ENCODE measurements around the gene CACNA2D1. TPM values are rescaled to one million over a fixed set of nuclear protein-coding genes. Genes with fewer than 3 reads are reported as not detected.

The CACNA2D1 gene
- total RNA-seq, 4 donors from 2014 or later = 29.8 to 47.6 (median 36.6) TPM

- no peaks in the 10 kb centered on the region for H3K36me3 ChIP-seq
- no peaks in the 10 kb centered on the region for H3K4me1 ChIP-seq
- H3K4me3 ChIP-seq = no peak overlapping the region
- no peaks in the 10 kb centered on the region for H3K27me3 ChIP-seq
- TF ChIP-seq EP300 (IDR thresholded peaks at IDR 0.05) (no peak), POLR2AphosphoS5 (IDR thresholded peaks at IDR 0.05) (no peak), CTCF (IDR thresholded peaks at IDR 0.05) (no peak), POLR2A (IDR thresholded peaks at IDR 0.05) (no peak)
- H3K27ac ChIP-seq = no peak overlapping the region
- no peak for ATAC-seq
- H3K9me3 ChIP-seq = no peaks in the 10 kb centered on the region
- 91 to 95% methylated on average over 1 of the region's 1 CpG for WGBS, 2 donors (ENCODE audit: low coverage in 1 of 2)
These were observed 47.2 kb downstream of the CACNA2D1 start for GRCh38 chr7:82396343-82396742.

DNA sequence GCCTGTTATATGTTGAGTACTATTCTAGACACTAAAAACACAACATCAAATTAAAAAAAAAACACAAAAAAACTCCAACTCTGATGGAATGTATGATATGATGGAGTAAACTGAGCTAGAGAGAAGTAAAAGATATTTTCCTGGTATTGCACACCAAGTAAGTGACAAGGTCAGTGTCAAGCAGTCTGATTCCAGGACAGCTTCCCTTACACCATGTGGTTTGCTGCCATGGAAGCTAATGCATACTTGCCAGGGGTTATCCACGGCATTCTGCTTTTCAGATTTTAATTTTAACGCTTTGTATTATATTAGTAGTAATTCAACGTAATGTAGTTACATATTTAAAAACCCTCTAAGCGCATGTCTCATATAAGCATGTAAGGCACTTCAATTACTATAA is 48.4 kb downstream of the CACNA2D1 start:
- no peak for ATAC-seq
- WGBS, 2 donors (ENCODE audit: low coverage in 1 of 2) = 94 to 95% methylated on average over 4 of the region's 4 CpGs
- H3K27ac ChIP-seq = no peak overlapping the region
- TF ChIP-seq EP300 (IDR thresholded peaks at IDR 0.05) (no peak), POLR2AphosphoS5 (IDR thresholded peaks at IDR 0.05) (no peak), CTCF (IDR thresholded peaks at IDR 0.05) (no peak), POLR2A (IDR thresholded peaks at IDR 0.05) (no peak)
- no peaks in the 10 kb centered on the region for H3K27me3 ChIP-seq
- no peaks in the 10 kb centered on the region for H3K9me3 ChIP-seq
- no peaks in the 10 kb centered on the region for H3K36me3 ChIP-seq
- H3K4me3 ChIP-seq = no peak overlapping the region
- no peaks in the 10 kb centered on the region for H3K4me1 ChIP-seq

DNA sequence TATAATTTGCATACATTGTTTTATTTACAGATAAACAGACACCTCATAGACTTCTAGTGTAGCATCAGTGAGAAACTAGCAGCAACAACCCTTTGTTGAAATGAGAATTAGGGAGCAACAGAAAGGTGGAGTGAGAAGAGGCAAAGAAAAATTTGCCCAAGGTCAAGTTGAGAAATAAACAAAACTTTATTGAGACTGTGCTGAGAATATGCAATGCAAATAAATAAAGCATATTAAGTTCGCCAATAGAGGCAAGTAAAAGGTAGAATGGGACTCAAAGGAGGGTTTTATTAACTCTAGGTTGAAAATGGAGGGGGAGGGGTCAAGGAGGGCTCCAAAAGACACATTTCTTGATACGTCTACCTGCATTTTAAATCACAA is 49.7 kb downstream of the CACNA2D1 start:
- H3K4me3 ChIP-seq = no peak overlapping the region
- H3K36me3 ChIP-seq = no peaks in the 10 kb centered on the region
- H3K27ac ChIP-seq = no peak overlapping the region
- 89 to 92% methylated on average over 2 of the region's 2 CpGs for WGBS, 2 donors (ENCODE audit: low coverage in 1 of 2)
- H3K9me3 ChIP-seq = no peaks in the 10 kb centered on the region
- ATAC-seq = no peak
- no peaks in the 10 kb centered on the region for H3K4me1 ChIP-seq
- TF ChIP-seq CTCF (IDR thresholded peaks at IDR 0.05) = no peak
- TF ChIP-seq EP300 (IDR thresholded peaks at IDR 0.05) = no peak
- TF ChIP-seq POLR2AphosphoS5 (IDR thresholded peaks at IDR 0.05) = no peak
- TF ChIP-seq POLR2A (IDR thresholded peaks at IDR 0.05) = no peak
- no peaks in the 10 kb centered on the region for H3K27me3 ChIP-seq

- no peak for TF ChIP-seq EP300 (IDR thresholded peaks at IDR 0.05)
- TF ChIP-seq POLR2AphosphoS5 (IDR thresholded peaks at IDR 0.05) = no peak
- TF ChIP-seq CTCF (IDR thresholded peaks at IDR 0.05) = no peak
- no peak for TF ChIP-seq POLR2A (IDR thresholded peaks at IDR 0.05)
These were observed 50.3 kb downstream of the CACNA2D1 start for GRCh38 chr7:82393076-82393839.

GRCh38 chr7:82390936-82391335 is 52.6 kb downstream of the CACNA2D1 start:
- TF ChIP-seq POLR2AphosphoS5 (IDR thresholded peaks at IDR 0.05) (no peak), EP300 (IDR thresholded peaks at IDR 0.05) (no peak), POLR2A (IDR thresholded peaks at IDR 0.05) (no peak), CTCF (IDR thresholded peaks at IDR 0.05) (no peak)
- Histone ChIP-seq H3K27ac (no peak overlapping the region), H3K27me3 (no peaks in the 10 kb centered on the region), H3K4me3 (no peak overlapping the region), H3K36me3 (no peaks in the 10 kb centered on the region), H3K4me1 (no peaks in the 10 kb centered on the region), H3K9me3 (no peaks in the 10 kb centered on the region)
- ATAC-seq = no peak

More at GRCh38 chr7:82393076-82393839, 50.3 kb downstream of the CACNA2D1 start:
- ATAC-seq = no peak
- Histone ChIP-seq H3K4me3 (no peak overlapping the region), H3K36me3 (no peaks in the 10 kb centered on the region), H3K4me1 (no peaks in the 10 kb centered on the region), H3K27ac (no peak overlapping the region), H3K27me3 (no peaks in the 10 kb centered on the region), H3K9me3 (no peaks in the 10 kb centered on the region)
- WGBS, 2 donors (ENCODE audit: low coverage in 1 of 2) = 82 to 91% methylated on average over 3 to 4 of the region's 4 CpGs
